Sigmoid colon (tissue), 4 donors: ENCODE results near the gene RPS16.

Experiments used
- EP300 ChIP-seq, 4 donors: sonication (generic); formaldehyde crosslinking; IDR thresholded peaks; one replicate each; pipeline ENCODE4 v1.6.1; 2017; ENCODE audit warnings: antibody characterized with exemption in 4 of 4
- POLR2A ChIP-seq, 2 donors: fragments of 450-650 bp; IDR thresholded peaks; one replicate each; pipeline ENCODE4 v1.6.1; 2016; ENCODE audit warnings: antibody characterized with exemption in 2 of 2, mild to moderate bottlenecking in 2 of 2, moderate library complexity in 2 of 2
- POLR2AphosphoS5 ChIP-seq, 4 donors: sonication (generic); formaldehyde crosslinking; IDR thresholded peaks; one replicate each; pipeline ENCODE4 v1.6.1; 2017; ENCODE audit warnings: antibody characterized with exemption in 4 of 4
- TF ChIP-seq, protein P1 (sequence below), 4 experiments: fragments of 450-650 bp in 3 of 4; fragments of 200-600 bp in 1 of 4; IDR thresholded peaks; one replicate each; pipeline ENCODE4 v1.5.1; 2016 to 2019; ENCODE audit warnings: antibody characterized with exemption in 4 of 4, mild to moderate bottlenecking in 3 of 4, moderate library complexity in 2 of 4

DNA sequence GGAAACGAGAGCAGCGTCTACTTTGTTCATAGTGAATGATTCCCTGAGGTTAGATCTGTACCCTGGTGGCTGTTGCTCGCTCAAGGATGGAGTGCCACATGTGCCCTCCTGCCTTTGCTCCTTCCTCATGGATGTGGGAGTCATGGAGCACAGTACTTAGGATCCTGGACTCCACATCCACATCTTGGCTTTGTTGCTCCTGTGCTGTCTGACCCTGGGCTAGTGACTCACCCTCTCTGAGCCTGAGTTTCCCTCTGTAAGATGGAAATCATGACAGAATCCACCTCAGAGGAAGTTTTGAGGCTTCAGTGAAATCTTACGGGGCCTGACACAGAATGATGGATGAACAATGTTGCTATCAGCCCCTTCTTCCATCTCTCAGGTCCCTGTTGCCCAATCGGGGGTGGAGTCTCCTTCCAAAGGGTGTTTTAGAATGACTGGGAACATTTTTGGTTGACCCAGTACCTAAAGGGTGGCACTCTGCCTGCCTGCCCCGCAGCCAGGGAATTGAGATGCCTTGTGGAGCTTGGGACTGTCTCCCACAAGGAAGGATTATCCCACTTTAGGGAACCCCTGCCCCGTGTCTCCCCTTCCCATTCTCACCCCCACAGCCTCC, 35.1 kb upstream of the RPS16 start:
- TF ChIP-seq, protein P1, sequence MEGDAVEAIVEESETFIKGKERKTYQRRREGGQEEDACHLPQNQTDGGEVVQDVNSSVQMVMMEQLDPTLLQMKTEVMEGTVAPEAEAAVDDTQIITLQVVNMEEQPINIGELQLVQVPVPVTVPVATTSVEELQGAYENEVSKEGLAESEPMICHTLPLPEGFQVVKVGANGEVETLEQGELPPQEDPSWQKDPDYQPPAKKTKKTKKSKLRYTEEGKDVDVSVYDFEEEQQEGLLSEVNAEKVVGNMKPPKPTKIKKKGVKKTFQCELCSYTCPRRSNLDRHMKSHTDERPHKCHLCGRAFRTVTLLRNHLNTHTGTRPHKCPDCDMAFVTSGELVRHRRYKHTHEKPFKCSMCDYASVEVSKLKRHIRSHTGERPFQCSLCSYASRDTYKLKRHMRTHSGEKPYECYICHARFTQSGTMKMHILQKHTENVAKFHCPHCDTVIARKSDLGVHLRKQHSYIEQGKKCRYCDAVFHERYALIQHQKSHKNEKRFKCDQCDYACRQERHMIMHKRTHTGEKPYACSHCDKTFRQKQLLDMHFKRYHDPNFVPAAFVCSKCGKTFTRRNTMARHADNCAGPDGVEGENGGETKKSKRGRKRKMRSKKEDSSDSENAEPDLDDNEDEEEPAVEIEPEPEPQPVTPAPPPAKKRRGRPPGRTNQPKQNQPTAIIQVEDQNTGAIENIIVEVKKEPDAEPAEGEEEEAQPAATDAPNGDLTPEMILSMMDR (IDR thresholded peaks at IDR 0.05) = no peak
- no peak for TF ChIP-seq POLR2AphosphoS5 (IDR thresholded peaks at IDR 0.05)
- TF ChIP-seq POLR2A (IDR thresholded peaks at IDR 0.05) = no peak
- no peak for TF ChIP-seq EP300 (IDR thresholded peaks at IDR 0.05)
